Measurements from ENCODE around the gene EPN3.

The EPN3 gene

DNA sequence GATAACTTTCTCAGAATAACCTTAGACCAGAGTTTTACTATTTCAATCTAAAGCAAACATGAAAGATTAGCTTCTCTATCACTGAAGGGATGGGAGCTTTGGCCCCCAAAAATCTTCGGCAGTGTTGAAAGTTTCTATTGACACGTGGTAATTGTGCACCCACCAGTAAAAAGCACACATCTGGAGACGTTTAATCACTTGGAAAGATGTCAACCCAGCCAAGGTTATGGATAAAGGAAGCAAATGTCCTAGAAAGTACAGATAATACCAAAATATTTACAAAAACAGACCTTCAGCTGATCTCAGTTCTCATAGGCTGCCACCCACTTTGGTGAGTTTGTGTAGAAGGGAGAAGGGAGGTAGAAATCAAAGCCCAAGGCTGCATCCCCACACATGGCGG lies 19.0 kb upstream of the EPN3 start:
- FAIRE-seq: peak; percentile 86

DNA sequence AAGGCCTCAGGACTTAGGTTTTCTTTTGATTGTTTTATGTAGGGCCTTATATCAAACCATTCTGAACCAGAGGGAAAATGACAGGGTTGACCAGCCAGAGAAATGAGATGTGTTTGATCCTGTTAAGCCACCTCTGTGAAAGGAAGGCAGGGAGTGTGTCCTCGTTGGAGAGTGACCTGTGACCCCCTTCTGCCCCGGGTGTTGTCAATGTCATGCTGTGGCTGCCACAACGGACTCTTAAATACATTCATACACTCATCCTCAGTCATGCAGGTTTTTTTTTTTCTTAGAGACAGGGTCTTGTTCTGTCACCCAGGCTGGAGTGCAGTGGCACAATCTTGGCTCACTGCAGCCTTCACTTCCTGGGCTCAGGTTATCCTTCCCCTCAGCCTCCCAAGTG lies 18.1 kb upstream of the EPN3 start:
- no peak for FAIRE-seq

DNA sequence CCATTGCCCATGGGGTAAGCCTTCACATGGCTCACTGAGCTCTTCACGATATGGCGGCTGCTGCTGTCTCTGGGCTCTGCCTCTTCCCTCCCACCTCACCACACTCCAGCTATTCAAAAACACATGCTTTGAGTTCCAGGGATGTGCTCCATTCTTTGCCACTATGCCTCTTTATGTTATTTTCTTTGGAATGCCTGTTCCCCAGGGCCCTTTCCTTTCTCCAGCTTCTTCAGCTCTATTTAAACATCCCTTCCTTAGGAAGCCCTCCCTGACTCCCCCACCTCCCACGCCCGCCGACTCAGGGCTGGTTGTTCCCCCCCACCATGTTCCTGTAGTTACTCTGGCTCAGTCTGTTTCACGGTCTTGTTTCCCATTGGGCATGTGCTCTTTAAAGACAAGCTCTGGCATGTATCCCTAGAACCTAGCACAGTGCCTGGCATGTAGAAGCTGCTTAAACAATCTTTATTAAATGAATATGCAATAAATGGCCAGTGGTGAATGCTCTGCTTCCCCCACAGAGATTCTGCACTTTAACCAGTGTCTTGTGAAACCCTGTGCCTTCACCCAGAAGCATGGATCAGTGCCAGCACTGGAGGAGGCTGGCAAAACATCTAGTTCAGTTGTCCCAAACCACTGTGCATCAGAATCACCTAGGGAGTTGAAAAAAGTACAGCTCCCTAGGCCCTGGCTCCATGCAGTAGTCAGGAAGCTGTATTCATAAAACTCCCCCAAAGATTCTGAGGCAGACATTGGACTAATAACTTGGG lies 17.4 kb upstream of the EPN3 start:
- no peak for FAIRE-seq

DNA sequence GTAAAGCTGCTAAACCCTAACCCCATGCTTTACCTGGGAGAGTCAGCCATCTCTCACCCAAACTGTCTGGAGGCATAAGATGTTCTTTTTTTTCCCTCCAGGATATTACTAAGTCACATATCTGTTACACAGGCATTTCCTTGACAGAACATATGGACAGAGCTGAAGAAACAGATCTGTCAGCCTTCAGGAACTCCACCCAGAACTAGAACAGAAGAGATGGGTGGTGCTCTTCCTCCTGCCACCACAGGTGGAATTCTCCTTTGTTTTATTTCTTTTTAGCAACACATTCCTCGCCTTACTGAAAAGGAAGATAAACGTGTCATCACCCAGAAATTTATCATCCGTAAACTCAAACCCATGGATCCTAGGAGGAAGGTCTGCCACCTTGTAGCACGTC lies 15.5 kb upstream of the EPN3 start:
- FAIRE-seq: no peak

DNA sequence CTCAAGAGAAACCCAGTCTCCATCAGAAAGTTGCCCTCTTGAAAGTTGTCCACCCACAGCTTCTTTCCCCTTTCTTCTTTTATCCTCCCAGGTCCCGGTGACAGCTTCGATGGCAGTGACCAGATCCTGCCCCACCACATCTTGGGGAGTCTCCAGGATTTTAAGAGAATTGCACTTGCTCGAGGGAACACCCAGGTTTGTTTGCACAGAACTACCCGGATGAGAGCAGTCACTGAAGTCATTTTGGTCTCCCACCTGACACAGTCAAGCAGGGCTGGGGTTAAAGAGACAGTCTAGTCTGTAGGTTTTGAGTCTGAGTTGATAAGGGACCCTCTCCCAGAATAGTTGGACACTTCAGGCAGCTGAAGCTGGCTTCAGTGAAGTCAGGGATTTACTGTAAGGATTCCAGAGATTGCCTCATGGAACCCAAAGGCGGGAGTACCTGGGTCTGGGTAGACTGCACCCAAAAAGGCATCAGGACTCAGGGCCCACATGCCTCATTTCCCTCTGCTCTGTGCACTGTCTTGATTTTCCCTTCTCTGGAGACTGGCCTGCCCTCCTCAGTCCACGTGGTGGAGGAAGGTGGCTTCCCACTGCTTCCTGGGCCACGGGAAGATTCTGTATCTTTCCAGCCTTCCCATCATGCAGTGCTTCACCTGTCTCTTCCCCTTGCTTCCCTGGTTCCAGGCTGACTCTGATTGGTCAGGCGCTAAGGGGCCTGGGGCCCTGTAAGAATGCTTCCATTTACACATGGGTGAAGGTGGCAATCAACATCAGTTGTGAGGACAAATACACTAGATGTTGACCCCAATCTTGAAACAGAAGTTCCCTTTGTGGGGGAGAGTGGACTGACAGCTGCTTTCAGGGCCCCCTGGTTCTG lies 14.8 kb upstream of the EPN3 start:
- FAIRE-seq: no peak

DNA sequence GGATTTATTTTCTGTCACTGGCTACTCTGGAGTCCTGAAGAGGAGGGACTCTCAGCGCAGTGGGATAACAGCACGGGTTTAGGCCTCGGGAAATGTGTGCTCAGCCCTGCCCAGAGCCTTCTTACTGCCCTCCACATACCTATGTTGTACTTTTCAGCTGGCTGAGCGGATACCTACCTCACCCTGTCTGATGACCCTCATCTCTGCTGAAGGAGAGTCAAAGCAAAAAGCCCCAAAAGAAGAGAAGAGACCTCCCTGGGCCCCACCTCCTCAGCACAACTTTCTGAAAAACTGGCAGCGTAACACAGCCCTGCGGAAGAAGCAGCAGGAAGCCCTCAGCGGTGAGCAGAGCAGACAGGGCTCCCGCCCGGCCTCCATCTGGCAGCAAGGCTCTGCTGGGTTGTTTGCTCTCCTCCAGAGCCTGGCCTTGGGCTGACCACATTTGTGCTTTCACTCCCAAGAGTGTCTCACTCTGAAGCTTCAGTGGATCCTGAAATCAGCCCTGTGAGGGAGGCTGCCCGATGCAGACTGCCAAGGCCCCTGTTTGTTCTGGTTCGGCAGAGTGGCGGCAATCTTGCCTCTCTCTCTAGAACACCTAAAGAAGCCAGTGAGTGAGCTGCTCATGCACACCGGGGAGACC lies 14.0 kb upstream of the EPN3 start:
- no peak for FAIRE-seq

DNA sequence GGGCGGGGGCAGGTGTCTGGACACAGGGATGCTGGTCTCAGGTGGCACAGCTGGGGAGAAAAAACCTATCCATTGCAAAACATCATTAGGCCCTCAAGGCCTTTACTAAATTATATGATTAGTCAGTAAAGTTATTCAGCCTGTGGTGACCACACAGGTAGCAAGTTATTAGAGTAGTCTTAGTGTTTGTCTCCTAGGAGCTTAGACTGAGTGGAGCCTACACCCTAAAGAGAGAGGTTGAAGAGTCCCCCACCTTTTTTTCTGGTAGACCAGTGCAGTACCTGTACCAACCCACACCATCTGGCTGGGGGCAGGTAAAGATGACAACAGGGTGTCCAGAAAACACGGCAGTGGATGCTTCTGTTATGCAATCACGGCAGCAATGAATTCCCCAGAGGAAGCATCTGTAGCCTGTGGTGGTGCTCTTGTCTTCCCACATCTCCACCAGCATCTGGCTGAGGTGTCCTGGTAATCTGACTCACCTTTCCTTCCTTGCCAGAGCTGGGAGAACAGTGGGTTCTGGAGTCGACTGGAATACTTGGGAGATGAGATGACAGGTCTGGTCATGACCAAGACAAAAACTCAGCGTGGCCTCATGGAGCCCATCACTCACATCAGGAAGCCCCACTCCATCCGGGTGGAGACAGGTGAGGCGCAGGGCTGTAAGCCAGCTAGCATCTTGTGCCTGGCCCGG lies 13.2 kb upstream of the EPN3 start:
- no peak for FAIRE-seq

GRCh38 chr17:50520483-50520882 lies 12.1 kb upstream of the EPN3 start:
- no peak for FAIRE-seq

DNA sequence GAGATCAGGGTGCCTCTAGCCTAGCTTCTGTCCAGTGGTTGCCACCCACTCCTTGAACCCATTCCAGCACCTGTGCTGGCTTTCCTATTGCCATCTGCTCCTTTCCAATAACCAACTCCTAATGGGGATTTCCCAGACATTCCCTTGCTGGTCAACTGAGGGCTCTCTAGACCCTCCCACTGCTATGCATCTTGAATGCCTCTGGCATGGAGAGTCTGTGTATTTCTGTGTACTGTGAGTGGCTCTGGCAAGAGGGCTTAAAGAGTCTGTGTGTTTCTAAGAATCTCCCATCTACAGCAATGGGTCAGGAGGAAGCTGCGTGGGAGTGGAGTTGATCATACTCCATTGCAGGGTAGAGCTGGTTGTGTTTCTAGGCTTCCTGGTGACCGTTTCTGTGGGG lies 11.0 kb upstream of the EPN3 start:
- no peak for FAIRE-seq

DNA sequence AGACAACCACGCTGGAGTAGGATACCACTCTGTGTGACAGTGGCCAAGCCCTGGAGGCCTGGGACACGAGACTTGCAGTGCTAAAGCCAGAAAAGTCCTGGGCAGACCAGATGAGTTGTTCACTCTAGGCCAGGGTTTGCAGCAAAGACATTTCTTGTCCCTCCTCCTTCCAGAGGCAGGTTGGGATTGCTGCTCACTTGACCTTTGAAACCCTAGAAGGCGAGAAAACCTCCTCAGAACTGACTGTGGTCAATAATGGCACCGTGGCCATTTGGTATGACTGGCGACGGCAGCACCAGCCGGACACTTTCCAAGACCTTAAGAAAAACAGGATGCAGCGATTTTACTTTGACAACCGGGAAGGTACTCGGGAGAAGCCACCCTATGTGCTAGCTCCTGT lies 9.8 kb upstream of the EPN3 start:
- no peak for FAIRE-seq

GRCh38 chr17:50523208-50523607 lies 9.3 kb upstream of the EPN3 start:
- FAIRE-seq: no peak

DNA sequence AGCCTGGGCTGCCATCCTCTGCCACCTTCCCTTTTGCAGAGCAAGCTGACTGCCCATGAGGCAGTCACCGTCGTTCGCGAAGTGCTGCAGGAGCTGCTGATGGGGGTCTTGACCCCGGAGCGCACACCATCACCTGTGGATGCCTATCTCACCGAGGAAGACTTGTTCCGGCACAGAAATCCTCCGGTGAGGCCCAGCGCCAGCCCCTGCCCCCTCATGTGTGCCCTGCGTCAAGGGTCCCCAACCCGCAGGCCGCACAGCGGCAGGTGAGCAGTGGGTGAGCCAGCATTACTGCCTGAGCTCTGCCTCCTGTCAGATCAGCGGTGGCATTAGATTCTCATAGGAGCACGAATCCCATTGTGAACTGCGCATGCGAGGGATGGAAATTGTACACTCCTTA lies 7.7 kb upstream of the EPN3 start:
- no peak for FAIRE-seq

- no peak for FAIRE-seq
These were observed 5.3 kb upstream of the EPN3 start for GRCh38 chr17:50527155-50527762.

GRCh38 chr17:50527949-50528474 lies 4.5 kb upstream of the EPN3 start:
- FAIRE-seq: no peak

DNA sequence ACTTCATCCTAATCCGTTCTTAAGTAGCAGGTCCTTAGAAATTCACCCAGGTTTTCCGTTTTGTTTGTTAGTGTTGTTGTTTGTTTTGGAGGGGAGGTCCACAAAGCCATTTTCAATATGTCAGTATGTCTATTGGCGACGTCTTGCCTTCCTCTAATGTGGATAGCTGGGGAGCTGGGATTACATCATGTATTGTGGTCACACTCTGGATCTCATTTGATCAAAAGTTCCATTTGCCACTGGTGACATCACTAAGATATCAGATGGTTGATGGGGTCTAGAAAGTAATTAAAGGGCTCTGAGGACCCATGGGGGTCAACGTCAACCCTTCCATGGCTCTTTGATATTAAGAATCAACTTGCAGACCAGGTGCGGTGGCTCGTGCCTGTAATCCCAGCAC lies 2.7 kb upstream of the EPN3 start:
- FAIRE-seq: no peak

DNA sequence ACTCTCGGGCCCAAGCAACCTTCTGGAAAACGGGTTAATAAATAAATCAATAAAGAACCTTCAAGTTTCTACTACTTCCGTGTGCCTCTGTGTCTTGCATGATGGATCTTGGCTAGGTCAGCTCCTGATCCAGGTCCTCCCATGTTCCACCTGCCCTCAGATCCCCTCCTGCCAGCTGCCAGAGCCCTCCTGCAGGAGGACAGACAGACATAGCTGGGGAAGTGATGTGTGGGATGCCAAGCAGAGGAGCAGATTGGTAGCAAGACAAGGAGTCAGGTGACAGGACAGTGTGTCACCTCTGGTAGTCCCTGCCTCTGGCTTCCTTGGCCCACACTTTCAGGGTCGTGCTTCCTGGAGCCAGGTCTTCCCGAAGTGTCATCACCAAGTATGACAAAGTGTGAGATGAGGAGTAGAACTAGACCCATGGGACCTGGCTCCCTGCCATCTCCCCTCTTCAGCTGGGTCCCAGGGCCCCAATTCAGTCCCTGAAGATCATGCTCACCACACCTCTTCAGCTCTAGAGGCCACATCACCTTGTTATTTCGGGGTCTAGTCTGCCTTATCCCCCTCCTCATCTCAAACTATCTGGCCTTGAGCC lies 1.0 kb upstream of the EPN3 start:
- FAIRE-seq: no peak

DNA sequence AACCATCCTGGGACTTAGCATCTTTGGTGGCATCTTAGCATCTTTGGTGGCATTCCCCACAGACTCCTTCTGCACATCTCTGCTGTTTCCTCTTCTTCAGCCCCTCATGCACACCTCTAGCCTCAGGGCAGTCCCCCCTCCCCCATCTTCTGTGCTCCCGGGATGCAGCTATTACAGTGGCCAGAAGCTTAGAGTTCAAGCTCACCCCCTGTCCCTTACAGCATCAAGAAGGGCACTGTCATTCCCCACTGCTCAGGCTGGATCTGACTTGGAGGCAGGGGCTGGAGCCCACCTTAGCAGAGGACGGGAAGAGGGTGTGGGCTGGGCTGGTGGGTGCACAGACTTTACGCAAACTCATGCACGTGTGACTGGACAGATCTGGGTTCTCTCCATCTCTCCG lies 650 bp downstream of the EPN3 start:
- FAIRE-seq: no peak

- no peak for FAIRE-seq
These were observed 1.2 kb downstream of the EPN3 start for GRCh38 chr17:50533720-50534148.

DNA sequence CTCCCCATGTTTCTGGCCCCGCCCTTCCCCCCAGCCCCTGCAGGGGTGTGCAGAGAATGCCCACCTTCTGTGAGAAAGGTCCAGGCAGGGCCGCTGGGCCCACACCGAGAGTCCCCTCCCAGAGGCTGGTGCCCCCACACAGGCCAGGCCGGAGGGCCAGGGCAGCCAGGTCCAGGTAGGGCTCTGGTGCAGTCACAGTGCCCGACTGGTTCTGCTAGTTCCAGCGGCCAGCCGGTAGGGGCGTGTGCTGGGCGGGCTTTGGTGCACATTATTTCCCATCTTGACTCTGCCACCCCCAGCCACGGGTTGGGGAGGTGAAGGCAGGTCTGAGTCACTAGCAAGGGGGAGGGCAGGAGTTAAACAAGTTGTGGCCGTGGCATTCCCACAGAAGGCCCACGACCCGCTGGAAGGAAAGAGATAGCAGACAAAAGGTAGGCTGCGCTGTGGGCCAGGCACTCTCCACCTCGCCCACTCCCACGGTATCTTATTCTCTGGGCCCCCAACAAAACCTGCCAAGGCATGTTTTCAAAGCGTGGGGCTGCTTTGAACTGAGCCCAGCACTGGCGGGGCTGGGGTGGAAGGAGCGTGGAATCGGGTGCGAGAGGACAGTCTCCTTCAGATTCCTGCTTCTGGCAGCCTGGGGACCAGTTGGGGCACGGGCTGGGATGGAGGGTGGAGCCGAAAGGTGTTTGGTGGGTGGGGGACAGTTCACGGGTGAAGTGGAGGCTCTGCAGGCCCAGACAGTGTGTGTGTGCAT lies 1.9 kb downstream of the EPN3 start:
- no peak for FAIRE-seq

DNA sequence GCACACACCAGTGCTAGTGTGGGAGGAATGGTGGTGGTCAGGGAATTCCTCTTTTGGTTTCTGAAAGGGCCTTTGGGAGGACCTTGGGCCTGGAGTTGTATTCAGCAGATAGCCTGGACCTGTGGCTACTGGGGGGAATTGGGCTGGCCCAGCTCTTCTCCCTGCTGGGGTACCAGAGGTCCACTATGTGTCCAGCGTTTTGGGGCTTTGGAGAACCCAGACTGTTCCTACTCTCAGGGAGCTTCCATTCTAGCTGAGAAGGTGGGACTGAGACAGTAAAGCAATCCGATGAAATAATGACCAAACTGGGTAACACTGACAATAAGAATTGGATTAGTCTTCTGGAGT lies 2.4 kb downstream of the EPN3 start:
- FAIRE-seq: no peak

GRCh38 chr17:50535407-50535806 lies 2.9 kb downstream of the EPN3 start:
- FAIRE-seq: no peak
